Measurements from ENCODE around the gene LYRM2.
"Not testable (repeated sequence)": the region's sequence is repeated elsewhere in the genome, so short reads cannot be mapped to it uniquely, and the experiment has no call there.

Gene LYRM2

GRCh38 chr6:89644864-89645263, 6.3 kb upstream of the LYRM2 start:
- FAIRE-seq, result no peak

DNA sequence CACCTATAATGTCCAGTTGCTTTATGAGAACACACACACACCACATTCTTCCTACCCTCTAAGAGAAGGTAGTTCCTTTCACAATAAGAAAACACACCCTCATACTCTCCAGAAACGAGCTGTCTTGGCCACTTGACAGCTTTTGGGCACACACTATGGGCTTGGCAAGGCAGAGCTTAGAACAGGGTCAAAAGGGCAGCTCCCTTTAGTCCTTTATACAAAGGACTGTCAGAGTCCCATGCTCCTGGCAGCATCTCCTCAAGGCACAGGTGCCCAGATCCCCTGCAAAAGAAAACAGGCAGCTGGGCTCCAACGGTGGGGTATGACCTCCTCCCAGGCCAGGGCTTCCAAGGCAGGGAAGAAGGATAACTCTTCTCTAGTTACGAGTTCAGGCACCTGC, 4.9 kb upstream of the LYRM2 start:
- no peak for FAIRE-seq

DNA sequence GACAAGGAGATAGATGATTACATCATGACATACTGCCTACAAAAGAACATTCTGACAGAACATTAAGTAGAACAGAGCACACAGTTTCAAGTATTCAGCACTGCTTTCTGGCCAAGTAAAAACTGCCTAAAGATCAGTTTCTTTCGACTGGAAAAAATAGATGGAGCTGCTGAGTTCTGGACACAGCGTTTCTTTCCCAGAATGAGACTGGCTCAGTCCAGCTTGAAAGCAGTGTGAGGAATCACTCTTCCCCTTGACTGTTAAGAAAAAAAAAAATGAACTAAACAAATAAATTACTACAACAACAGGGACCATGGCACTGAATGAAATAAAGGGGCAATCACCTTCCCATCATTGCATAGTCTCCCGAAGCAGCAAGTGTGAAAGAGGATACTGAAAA, 4.4 kb upstream of the LYRM2 start:
- FAIRE-seq, result no peak

DNA sequence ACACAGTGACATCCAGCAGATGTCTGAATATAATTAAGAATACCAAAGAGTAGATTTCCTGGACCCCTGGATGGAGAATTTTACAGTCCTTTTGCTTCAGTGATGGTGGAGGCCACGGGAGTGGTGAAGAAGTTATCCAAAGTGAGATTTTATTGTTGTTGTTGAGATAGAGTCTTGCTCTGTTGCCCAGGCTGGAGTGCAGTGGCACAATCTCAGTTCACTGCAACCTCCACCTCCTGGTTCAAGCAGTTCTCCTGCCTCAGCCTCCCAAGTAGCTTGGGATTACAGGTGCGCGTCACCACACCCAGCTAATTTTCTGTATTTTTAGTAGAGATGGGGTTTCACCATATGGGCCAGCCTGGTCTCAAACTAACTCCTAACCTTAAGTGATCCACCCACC, 3.0 kb upstream of the LYRM2 start:
- FAIRE-seq, result not testable (repeated sequence)

- FAIRE-seq, result no peak
Measured at GRCh38 chr6:89640804-89641203, 2.3 kb upstream of the LYRM2 start.

GRCh38 chr6:89637960-89638319, 607 bp downstream of the LYRM2 start:
- FAIRE-seq, result no peak

- not testable (repeated sequence) for FAIRE-seq
Measured at GRCh38 chr6:89636412-89636811, 2.1 kb downstream of the LYRM2 start.

DNA sequence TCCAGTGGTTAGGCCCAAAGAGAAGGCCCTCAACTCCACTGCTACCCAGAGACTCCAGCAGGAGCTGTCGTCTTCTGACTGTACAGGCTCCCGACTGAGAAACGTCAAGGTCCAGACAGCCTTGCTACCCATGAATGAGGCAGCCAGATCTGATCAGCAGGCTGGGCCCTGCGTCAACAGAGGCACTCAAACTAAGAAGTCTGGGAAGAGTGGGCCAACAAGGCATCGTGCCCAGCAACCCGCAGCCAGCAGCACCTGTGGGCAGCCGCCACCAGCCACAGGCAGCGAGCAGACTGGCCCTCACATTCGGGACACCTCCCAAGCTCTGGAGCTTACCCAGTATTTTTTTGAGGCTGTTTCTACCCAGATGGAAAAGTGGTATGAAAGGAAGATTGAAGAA, 8.1 kb downstream of the LYRM2 start:
- no peak for FAIRE-seq

DNA sequence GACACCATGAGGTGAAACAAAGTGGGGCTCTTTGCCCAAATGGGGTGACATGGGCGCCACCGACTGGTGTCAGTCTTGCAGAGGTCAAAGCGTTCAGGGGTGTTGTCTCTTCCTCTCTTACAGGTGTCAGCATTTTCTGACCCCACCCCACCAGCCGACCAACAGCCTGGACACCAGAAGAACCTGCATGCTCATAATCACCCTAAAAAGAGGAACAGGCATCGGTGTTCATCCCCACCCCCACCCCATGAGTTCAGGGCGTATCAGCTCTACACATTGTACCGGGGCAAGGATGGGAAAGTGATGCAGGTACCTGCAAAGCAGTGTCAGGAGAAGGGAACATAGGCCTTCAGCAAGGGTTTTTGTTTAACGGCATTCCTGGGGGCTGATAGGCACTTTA, 14.8 kb downstream of the LYRM2 start:
- no peak for FAIRE-seq

- no peak for FAIRE-seq
Measured at GRCh38 chr6:89619567-89619966, 19.0 kb downstream of the LYRM2 start.

GRCh38 chr6:89618026-89618425, 20.5 kb downstream of the LYRM2 start:
- FAIRE-seq, result no peak

- FAIRE-seq, result no peak
Measured at GRCh38 chr6:89616531-89616930, 22.0 kb downstream of the LYRM2 start.

GRCh38 chr6:89615882-89616281, 22.7 kb downstream of the LYRM2 start:
- FAIRE-seq, result no peak

GRCh38 chr6:89613790-89614189, 24.8 kb downstream of the LYRM2 start:
- FAIRE-seq, result no peak

DNA sequence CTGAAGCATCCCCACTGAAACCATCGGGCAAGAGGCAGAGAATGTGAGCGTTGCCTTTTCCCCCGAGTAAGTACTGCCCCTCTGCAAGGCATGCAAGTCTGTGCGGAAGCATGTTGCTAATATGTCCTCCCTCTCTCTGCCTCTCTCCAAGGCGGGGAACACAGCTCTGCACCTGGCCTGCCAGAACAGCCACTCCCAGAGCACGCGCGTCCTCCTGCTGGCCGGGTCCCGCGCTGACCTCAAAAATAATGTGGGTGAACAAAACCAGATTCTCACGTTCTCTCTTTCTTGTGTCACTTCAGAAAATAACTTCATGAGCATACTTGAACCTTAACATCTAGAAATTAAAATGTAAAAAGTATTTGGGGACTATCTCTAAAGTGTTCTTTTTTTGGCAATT, 26.4 kb downstream of the LYRM2 start:
- FAIRE-seq, result no peak

GRCh38 chr6:89611666-89612065, 26.9 kb downstream of the LYRM2 start:
- no peak for FAIRE-seq

DNA sequence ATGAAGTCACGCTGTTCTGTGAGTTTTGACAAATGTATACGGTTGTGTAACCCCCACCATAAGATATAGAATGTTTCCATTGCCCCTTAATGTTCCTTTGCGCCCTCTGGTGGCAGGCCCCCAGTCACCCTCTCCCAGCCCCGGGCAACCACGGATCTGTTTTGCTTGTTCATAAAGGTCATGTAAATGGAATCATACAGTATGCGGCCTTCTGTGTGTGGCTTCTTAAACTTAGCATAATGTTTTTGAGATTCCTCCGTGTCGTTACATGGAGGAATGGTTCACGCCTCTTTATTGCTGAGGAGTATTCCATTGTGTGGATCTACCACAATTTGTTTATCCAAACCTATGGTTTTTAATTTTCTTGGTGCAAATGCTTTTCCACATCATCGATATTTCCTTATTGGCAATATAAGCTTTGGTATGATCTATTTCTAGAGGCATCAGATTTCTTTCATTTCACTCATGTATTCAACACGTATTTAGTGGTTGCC, 28.4 kb downstream of the LYRM2 start:
- no peak for FAIRE-seq

- FAIRE-seq, result no peak
Measured at GRCh38 chr6:89605861-89606260, 32.7 kb downstream of the LYRM2 start.

GRCh38 chr6:89604653-89605052, 33.9 kb downstream of the LYRM2 start:
- no peak for FAIRE-seq

GRCh38 chr6:89602166-89602565, 36.4 kb downstream of the LYRM2 start:
- no peak for FAIRE-seq

DNA sequence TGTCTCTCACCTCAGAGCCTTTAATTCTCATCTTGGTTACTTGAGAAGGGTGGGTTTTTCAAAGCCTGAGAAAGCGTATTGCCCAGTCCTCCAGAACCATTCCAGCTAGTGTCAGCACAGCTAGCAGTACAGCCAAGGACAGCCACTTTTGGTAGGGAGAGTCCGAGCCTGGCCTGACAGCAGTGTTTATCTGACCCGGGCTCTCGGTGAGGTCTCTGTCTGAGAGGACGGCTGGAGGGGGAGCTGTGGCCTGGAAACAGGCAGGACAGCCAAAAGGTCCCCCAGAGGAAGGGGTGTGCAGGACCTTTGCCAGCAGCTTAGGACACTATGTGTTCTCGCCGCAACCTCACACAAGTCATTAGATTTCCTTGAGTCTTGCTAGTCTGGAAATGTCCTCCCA, 38.8 kb downstream of the LYRM2 start:
- no peak for FAIRE-seq

DNA sequence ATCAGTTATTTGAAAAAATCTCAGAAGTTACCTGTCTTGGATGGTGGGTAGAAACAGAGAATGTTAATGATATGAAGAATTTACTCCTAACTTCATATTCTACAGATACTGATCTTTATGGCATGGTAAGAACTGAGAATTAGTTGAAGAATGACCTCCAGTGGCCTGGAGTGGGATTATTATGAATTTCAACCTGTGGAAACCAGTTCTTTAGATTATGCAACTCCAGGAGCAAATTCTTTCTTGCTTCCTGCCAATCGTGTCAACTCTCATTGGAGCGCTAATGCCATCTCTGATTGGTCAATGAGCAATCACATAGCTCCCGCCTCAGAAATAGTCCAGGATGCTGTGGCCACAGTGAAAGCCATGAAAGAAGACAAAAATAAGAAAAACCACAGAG, 40.6 kb downstream of the LYRM2 start:
- FAIRE-seq, result peak; percentile 84

GRCh38 chr6:89597372-89597771, 41.2 kb downstream of the LYRM2 start:
- no peak for FAIRE-seq

GRCh38 chr6:89596484-89596883, 42.1 kb downstream of the LYRM2 start:
- no peak for FAIRE-seq

GRCh38 chr6:89596056-89596455, 42.5 kb downstream of the LYRM2 start:
- no peak for FAIRE-seq

- FAIRE-seq, result no peak
Measured at GRCh38 chr6:89591745-89592144, 46.8 kb downstream of the LYRM2 start.

All from islet of Langerhans (tissue), 1 donor.